Spleen (tissue), 7 donors: Measurements from ENCODE around the gene ME2.

Experiments
- POLR2A ChIP-seq, 3 donors: fragments of 450-650 bp; IDR thresholded peaks; one replicate each; pipeline ENCODE4 v1.5.1; 2017; ENCODE audit warnings: antibody characterized with exemption in 3 of 3, mild to moderate bottlenecking in 1 of 3
- TF ChIP-seq, protein P1 (sequence below), 11 experiments: fragments of 200-600 bp in 7 of 11; fragments of 450-650 bp in 4 of 11; sonication (generic) in 4 of 11; IDR thresholded peaks in 8 of 11; conservative IDR thresholded peaks in 3 of 11; 1 replicate in 7 of 11; 2 replicates in 4 of 11; pipeline versions ENCODE4 v1.4.0 to v1.8.0; 2016 to 2021; ENCODE audit warnings: antibody characterized with exemption in 11 of 11, inconsistent platforms in 4 of 11, mild to moderate bottlenecking in 1 of 11
- donor health status: DM: no; HTN: no; CAD: no; lungs with moderate emphysema.
- donor health status: DM: no; HTN: no; CAD: no.
- donor health status: DM: no; HTN: no; CAD: no.

DNA sequence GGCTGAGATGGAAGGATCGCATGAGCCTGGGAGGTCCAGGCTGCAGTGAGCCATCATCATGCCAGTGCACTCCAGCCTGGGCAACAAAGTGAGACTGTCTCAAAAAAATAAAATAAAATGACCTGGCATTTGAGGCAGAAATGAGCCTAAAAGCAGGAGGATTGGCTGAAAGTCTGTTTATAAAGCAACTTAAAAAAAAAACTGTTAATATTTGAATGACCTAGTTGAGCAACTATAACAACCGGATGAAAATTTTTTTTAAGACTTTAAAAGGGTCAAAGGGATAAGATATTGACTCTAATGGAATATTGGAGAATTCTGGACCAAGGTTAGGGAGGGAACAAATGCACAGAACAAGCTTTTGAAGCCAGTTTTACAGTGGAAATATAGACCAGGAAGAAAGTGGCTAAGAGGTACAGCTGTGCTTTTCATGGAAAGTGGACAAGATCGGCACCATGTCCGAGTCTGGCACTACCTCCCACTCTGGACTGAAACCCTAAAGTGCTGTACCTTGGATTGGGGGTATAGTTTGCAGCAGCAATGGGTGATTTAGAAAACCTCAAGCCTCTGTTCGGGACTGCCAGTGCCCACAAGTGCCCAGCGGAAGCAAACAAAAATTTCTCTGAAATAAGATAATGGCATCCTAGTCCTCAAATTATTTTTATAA is 55.8 kb downstream of the ME2 start:
- no peak for TF ChIP-seq POLR2A (IDR thresholded peaks at IDR 0.05)
- TF ChIP-seq, protein P1, sequence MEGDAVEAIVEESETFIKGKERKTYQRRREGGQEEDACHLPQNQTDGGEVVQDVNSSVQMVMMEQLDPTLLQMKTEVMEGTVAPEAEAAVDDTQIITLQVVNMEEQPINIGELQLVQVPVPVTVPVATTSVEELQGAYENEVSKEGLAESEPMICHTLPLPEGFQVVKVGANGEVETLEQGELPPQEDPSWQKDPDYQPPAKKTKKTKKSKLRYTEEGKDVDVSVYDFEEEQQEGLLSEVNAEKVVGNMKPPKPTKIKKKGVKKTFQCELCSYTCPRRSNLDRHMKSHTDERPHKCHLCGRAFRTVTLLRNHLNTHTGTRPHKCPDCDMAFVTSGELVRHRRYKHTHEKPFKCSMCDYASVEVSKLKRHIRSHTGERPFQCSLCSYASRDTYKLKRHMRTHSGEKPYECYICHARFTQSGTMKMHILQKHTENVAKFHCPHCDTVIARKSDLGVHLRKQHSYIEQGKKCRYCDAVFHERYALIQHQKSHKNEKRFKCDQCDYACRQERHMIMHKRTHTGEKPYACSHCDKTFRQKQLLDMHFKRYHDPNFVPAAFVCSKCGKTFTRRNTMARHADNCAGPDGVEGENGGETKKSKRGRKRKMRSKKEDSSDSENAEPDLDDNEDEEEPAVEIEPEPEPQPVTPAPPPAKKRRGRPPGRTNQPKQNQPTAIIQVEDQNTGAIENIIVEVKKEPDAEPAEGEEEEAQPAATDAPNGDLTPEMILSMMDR (IDR thresholded peaks at IDR 0.05 in 8 of 11, conservative IDR thresholded peaks at IDR 0.05 in 3 of 11): no peak
